Loucy (cell line): ENCODE measurements around the gene PPARG.
A peak's percentile ranks its signal among the peaks of the same experiment; 100 is the strongest.

Experiments
- H2AFZ ChIP-seq: fragments of 200-600 bp; sonication (generic); 2 replicates; pipeline ENCODE4 v1.6.0; 2016; ENCODE audit warnings: antibody characterized with exemption, mild to moderate bottlenecking, low read length, moderate library complexity
- H3F3A ChIP-seq: fragments of 200-600 bp; 2 replicates; pipeline ENCODE4 v1.6.0; 2016; ENCODE audit warnings: antibody characterized with exemption, low read depth, mild to moderate bottlenecking
- H3K27me3 ChIP-seq: fragments of 200-600 bp; sonication (generic); 2 replicates; pipeline ENCODE4 v1.6.1; 2014; ENCODE audit warnings: low read length, mild to moderate bottlenecking; ENCODE audit not compliant: insufficient read depth, poor library complexity, severe bottlenecking
- H3K36me3 ChIP-seq: fragments of 200-600 bp; sonication (generic); 2 replicates; pipeline ENCODE4 v1.6.1; 2016; ENCODE audit warnings: low read length; ENCODE audit not compliant: insufficient read depth
- H3K4me1 ChIP-seq: fragments of 200-600 bp; sonication (generic); 2 replicates; pipeline ENCODE4 v1.5.1; 2014; ENCODE audit warnings: low read length, mild to moderate bottlenecking; ENCODE audit not compliant: insufficient read depth, poor library complexity, severe bottlenecking
- H3K4me2 ChIP-seq: fragments of 200-600 bp; sonication (generic); 2 replicates; pipeline ENCODE4 v1.6.0; 2014; ENCODE audit warnings: antibody characterized with exemption, low read length, low read depth, mild to moderate bottlenecking; ENCODE audit not compliant: poor library complexity, severe bottlenecking
- H3K4me3 ChIP-seq: fragments of 200-600 bp; sonication (generic); 2 replicates; pipeline ENCODE4 v1.5.1; 2014; ENCODE audit warnings: low read length, mild to moderate bottlenecking, mixed read lengths; ENCODE audit not compliant: poor library complexity, severe bottlenecking
- H3K79me2 ChIP-seq: fragments of 200-600 bp; sonication (generic); 2 replicates; pipeline ENCODE4 v1.6.1; 2014; ENCODE audit warnings: low read length; ENCODE audit not compliant: insufficient read depth
- H3K9ac ChIP-seq: fragments of 200-600 bp; sonication (generic); 2 replicates; pipeline ENCODE4 v1.6.0; 2014; ENCODE audit warnings: mild to moderate bottlenecking, low read depth, low read length, moderate library complexity; ENCODE audit not compliant: poor library complexity, severe bottlenecking
- H3K9me2 ChIP-seq: fragments of 200-600 bp; sonication (generic); replicated peaks from 2 replicates; pipeline ENCODE4 v1.6.1; 2016; ENCODE audit warnings: low read depth, low read length, mixed read lengths
- H3K9me3 ChIP-seq: fragments of 200-600 bp; sonication (generic); 2 replicates; pipeline ENCODE4 v1.6.1; 2014; ENCODE audit warnings: mild to moderate bottlenecking, antibody characterized with exemption, low read length, low read depth; ENCODE audit not compliant: insufficient read depth
- H4K20me1 ChIP-seq: fragments of 200-600 bp; sonication (generic); 2 replicates; pipeline ENCODE4 v1.6.0; 2014; ENCODE audit warnings: antibody characterized with exemption, low read length, mild to moderate bottlenecking; ENCODE audit not compliant: insufficient read depth, poor library complexity, severe bottlenecking
- EZH2phosphoT487 ChIP-seq: fragments of 200-600 bp; IDR thresholded peaks from 2 replicates; pipeline ENCODE4 v1.6.1; 2018; ENCODE audit warnings: antibody characterized with exemption, mild to moderate bottlenecking, moderate library complexity, borderline replicate concordance
- TF ChIP-seq, protein P1 (sequence below): fragments of 200-600 bp; sonication (generic); conservative IDR thresholded peaks from 2 replicates; pipeline ENCODE4 v1.5.1; 2014; ENCODE audit warnings: mild to moderate bottlenecking, antibody characterized with exemption, low read length

The PPARG gene

DNA sequence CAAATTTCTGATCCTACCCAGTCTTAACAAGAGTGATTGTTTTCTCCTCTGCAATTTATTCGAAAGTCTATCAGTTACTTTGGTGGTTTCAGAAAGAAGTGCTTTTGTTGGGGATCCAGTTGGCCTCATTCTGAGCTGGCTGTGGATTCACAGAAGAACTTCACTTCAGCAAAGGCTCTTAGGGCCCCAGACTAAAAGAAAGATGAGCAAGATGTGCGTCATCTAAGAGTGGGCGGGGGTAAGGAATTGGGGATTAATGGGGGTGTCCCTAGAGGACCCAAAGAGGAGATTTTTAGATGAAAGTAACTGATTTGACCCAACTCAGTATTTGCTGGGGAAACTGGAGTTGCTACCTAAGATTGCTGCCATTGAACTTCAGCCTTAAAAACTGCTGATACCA lies 131.5 kb downstream of the PPARG start:
- Histone ChIP-seq H3K9ac (no peak overlapping the region), H3K9me2 (no peaks in the 10 kb centered on the region), H3K36me3 (no peaks in the 10 kb centered on the region), H3K79me2 (no peaks in the 10 kb centered on the region), H4K20me1 (no peaks in the 10 kb centered on the region), H3K27me3 (no peaks in the 10 kb centered on the region), H3K4me3 (no peak overlapping the region), H2AFZ (no peak overlapping the region), H3F3A (no peaks in the 10 kb centered on the region), H3K9me3 (no peaks in the 10 kb centered on the region), H3K4me2 (no peak overlapping the region), H3K4me1 (peaks cover 35% of the 10 kb centered on the region)
- TF ChIP-seq EZH2phosphoT487, result no peak
- TF ChIP-seq, protein P1, sequence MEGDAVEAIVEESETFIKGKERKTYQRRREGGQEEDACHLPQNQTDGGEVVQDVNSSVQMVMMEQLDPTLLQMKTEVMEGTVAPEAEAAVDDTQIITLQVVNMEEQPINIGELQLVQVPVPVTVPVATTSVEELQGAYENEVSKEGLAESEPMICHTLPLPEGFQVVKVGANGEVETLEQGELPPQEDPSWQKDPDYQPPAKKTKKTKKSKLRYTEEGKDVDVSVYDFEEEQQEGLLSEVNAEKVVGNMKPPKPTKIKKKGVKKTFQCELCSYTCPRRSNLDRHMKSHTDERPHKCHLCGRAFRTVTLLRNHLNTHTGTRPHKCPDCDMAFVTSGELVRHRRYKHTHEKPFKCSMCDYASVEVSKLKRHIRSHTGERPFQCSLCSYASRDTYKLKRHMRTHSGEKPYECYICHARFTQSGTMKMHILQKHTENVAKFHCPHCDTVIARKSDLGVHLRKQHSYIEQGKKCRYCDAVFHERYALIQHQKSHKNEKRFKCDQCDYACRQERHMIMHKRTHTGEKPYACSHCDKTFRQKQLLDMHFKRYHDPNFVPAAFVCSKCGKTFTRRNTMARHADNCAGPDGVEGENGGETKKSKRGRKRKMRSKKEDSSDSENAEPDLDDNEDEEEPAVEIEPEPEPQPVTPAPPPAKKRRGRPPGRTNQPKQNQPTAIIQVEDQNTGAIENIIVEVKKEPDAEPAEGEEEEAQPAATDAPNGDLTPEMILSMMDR, result no peak

DNA sequence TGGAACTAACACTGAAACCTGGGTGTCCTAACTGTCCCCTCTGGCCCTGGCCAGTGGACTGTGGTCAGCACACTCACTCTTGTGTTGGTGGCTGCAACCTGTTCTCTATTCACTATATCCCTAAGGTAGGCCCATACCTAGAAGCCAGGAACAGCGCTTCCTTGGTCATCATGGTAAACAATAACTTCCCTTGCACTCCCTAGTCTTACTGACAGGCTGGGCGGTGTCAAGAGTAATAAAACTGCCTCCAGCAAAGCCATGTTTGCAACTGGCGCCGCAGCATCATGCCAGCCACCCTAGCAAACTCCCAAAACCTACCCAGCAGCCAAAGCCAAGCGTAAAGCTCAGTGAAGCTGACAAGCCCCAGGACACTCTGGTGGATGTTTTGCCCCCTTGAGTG lies 132.3 kb downstream of the PPARG start:
- Histone ChIP-seq H3K36me3 (no peaks in the 10 kb centered on the region), H3K4me1 (peaks cover 41% of the 10 kb centered on the region), H3K9me3 (no peaks in the 10 kb centered on the region), H3K9ac (no peak overlapping the region), H2AFZ (no peak overlapping the region), H4K20me1 (no peaks in the 10 kb centered on the region), H3K9me2 (no peaks in the 10 kb centered on the region), H3K79me2 (no peaks in the 10 kb centered on the region), H3F3A (no peaks in the 10 kb centered on the region), H3K4me3 (no peak overlapping the region), H3K4me2 (no peak overlapping the region), H3K27me3 (no peaks in the 10 kb centered on the region)
- TF ChIP-seq, protein P1, result no peak
- no peak for TF ChIP-seq EZH2phosphoT487

DNA sequence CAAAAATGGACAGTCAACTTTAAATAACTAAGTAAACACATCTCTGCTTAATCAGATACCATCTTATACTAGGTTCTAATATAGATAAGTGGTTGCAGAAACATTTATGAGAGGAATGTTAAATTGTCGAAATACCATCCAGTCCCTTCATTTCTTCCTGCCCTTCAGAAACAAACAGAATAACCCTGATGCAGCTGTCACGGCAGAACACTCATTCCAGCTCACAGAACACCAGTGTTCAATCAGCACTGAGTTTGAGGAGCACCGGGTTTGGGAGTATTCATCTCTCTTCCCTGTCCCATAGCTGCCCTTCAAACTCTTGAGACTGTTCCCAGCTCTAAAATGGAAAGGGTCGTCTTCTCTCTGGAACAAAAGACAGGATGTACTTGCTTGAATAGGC lies 134.3 kb downstream of the PPARG start:
- H3K27me3 ChIP-seq, result peaks cover 10% of the 10 kb centered on the region
- H2AFZ ChIP-seq, result no peak overlapping the region
- peaks cover 57% of the 10 kb centered on the region for H3K4me1 ChIP-seq
- H3K36me3 ChIP-seq, result no peaks in the 10 kb centered on the region
- TF ChIP-seq, protein P1, result no peak
- TF ChIP-seq EZH2phosphoT487, result no peak
- H3K9me3 ChIP-seq, result no peaks in the 10 kb centered on the region
- no peak overlapping the region for H3K4me3 ChIP-seq
- no peaks in the 10 kb centered on the region for H3K9me2 ChIP-seq
- no peaks in the 10 kb centered on the region for H3K79me2 ChIP-seq
- peak overlapping the region; percentile 26 for H3K9ac ChIP-seq
- no peaks in the 10 kb centered on the region for H4K20me1 ChIP-seq
- H3F3A ChIP-seq, result no peaks in the 10 kb centered on the region
- peak overlapping the region; percentile 75 for H3K4me2 ChIP-seq
